Prostate gland (tissue), 2 donors: ENCODE results near the gene SLC35G1. TPM values are rescaled to one million over a fixed set of nuclear protein-coding genes. Genes with fewer than 3 reads are reported as not detected.

ENCODE experiments used
- DNase-seq: peaks from one replicate; pipeline ENCODE4 v3.0.0-alpha.2; 2019; ENCODE audit warnings: low spot score
- H3K27ac ChIP-seq, 2 donors: fragments of 200-600 bp; sonication (generic); 2 replicates each; pipeline ENCODE4 v1.5.1; 2017 to 2019
- H3K27me3 ChIP-seq: fragments of 200-600 bp; sonication (generic); replicated peaks from 2 replicates; pipeline ENCODE4 v1.5.1; 2019; ENCODE audit not compliant: insufficient read depth
- H3K36me3 ChIP-seq, 2 donors: fragments of 200-600 bp; sonication (generic); 1 replicate in 1 of 2; 2 replicates in 1 of 2; pipeline versions ENCODE4 v1.5.1 to v1.8.1; 2017 to 2019
- H3K4me1 ChIP-seq: fragments of 200-600 bp; sonication (generic); replicated peaks from 2 replicates; pipeline ENCODE4 v1.5.1; 2019
- H3K4me3 ChIP-seq, 2 donors: fragments of 200-600 bp; sonication (generic); 2 replicates each; pipeline ENCODE4 v1.5.1; 2017 to 2019
- H3K9me3 ChIP-seq: fragments of 200-600 bp; sonication (generic); 2 replicates; pipeline ENCODE4 v1.5.1; 2017
- POLR2A ChIP-seq: fragments of 450-650 bp; IDR thresholded peaks from one replicate; pipeline ENCODE4 v1.6.1; 2016; ENCODE audit warnings: antibody characterized with exemption, mild to moderate bottlenecking
- POLR2AphosphoS5 ChIP-seq: sonication (generic); formaldehyde crosslinking; IDR thresholded peaks from one replicate; pipeline ENCODE4 v1.6.1; 2017; ENCODE audit warnings: antibody characterized with exemption
- WGBS: methylation state at CpG from one replicate; pipeline ENCODE4 v1.1.5; 2018; 5-methylcytosine and 5-hydroxymethylcytosine counted together
- intact Hi-C: fragments of 100-400 bp; cut with DNase I; formaldehyde crosslinking; loops from one replicate; pipeline ENCODE4 v1.14.2; 2022
- total RNA-seq, 2 donors: library from RNA; depleted of rRNA; stranded (reverse); fragments of >200 nt; gene quantifications; one replicate each; pipeline ENCODE4 v1.1.0, GENCODE V29; 2016
- TF ChIP-seq, protein P1 (sequence below), 4 experiments: fragments of 200-600 bp in 2 of 4; fragments of 450-650 bp in 2 of 4; sonication (generic) in 2 of 4; IDR thresholded peaks; 1 replicate in 3 of 4; 2 replicates in 1 of 4; pipeline ENCODE4 v1.5.1; 2016 to 2019; ENCODE audit warnings: antibody characterized with exemption in 4 of 4, mild to moderate bottlenecking in 2 of 4, moderate library complexity in 2 of 4

SLC35G1 gene, protein sequence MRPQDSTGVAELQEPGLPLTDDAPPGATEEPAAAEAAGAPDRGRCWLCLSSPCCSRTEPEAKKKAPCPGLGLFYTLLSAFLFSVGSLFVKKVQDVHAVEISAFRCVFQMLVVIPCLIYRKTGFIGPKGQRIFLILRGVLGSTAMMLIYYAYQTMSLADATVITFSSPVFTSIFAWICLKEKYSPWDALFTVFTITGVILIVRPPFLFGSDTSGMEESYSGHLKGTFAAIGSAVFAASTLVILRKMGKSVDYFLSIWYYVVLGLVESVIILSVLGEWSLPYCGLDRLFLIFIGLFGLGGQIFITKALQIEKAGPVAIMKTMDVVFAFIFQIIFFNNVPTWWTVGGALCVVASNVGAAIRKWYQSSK
- total RNA-seq, result 1 to 10 TPM; 2.3 to 5.9 TPM

DNA sequence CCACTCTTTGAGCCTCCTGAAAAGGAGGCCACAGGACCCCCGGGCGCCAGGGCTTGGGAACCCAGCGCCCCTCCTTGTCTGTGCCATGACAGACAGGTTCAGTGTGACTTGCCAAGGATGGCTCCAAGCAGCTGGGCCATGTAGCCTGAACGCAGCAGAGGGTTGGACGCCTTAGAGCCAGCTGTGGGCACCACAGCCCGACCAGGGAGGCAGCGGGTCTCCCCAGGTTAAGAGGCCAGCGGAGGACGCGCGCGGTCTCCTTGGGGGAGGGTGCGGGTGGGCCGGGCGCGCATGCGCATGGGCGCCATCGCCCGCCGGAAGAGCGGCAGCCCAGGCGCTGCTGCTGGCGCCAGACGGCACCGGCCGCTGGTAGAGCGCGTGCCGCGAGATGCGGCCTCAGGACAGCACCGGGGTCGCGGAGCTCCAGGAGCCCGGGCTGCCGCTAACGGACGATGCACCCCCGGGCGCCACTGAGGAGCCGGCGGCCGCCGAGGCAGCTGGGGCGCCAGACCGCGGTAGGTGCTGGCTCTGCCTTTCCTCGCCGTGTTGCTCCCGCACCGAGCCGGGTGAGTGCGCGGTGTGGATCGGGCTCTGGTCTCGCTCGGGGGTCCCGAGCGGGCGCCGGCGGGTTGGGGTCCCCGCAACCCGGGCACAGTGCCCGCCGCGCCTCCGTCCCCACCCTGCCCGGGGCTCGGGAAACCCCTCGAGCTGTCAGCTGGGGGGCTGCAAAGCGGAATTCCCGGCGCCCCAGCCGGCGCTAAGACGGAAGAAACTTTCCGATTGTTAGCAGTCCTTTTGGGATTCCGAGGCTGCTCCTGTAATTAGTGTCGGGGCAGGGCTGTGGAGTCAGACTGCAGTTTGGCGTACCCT lies at the start of gene SLC35G1:
Gene SLC35G1 (plus strand): TSS at position 333 of the 870 bp plus-strand sequence. CDS start 56 bp downstream, at position 389.
- peak; percentile 4 for TF ChIP-seq POLR2AphosphoS5
- TF ChIP-seq POLR2A, result peak; percentile 59
- TF ChIP-seq, protein P1, sequence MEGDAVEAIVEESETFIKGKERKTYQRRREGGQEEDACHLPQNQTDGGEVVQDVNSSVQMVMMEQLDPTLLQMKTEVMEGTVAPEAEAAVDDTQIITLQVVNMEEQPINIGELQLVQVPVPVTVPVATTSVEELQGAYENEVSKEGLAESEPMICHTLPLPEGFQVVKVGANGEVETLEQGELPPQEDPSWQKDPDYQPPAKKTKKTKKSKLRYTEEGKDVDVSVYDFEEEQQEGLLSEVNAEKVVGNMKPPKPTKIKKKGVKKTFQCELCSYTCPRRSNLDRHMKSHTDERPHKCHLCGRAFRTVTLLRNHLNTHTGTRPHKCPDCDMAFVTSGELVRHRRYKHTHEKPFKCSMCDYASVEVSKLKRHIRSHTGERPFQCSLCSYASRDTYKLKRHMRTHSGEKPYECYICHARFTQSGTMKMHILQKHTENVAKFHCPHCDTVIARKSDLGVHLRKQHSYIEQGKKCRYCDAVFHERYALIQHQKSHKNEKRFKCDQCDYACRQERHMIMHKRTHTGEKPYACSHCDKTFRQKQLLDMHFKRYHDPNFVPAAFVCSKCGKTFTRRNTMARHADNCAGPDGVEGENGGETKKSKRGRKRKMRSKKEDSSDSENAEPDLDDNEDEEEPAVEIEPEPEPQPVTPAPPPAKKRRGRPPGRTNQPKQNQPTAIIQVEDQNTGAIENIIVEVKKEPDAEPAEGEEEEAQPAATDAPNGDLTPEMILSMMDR (IDR thresholded peaks at IDR 0.05), result peak in 1 of 4 experiments; percentile 15
- intact Hi-C loops, result no loop called here
- no peaks in the 10 kb centered on the region for H3K36me3 ChIP-seq
- H3K4me3 ChIP-seq, result peak within 1 kb of the TSS; percentile 54 to 55
- no peaks in the 10 kb centered on the region for H3K9me3 ChIP-seq
- H3K27me3 ChIP-seq, result no peaks in the 10 kb centered on the region
- H3K4me1 ChIP-seq, result no peaks in the 10 kb centered on the region
- WGBS, result under 1% methylated on average over 62 of the region's 82 CpGs
- H3K27ac ChIP-seq, result no peak within 1 kb of the TSS
- peak; percentile 24 for DNase-seq

DNA sequence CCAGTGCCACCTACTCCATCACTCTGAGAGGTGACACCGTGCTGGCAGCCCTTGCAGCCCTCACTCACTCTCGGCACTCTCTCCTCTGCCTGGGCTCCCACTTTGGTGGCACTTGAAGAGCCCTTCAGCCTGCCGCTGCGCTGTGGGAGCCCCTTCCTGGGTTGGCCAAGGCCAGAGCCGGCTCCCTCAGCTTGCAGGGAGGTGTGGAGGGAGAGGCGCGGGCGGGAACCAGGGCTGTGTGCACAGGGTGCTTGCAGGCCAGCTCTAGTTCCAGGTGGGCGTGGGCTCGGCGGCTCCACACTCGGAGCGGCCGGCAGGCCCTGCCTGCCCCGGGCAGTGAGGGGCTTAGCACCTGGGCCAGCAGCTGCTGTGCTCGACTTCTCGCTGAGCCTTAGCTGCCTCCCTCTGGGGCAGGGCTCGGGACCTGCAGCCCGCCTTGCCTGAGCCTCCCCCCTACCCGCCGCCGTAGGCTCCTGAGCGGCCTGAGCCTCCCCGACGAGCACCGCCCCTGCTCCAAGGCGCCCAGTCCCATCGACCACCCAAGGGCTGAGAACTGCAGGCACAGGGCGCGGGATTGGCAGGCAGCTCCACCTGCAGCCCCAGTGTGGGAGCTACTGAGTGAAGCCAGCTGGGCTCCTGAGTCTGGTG lies 48.7 kb upstream of the SLC35G1 start:
- no peaks in the 10 kb centered on the region for H3K27me3 ChIP-seq
- no peaks in the 10 kb centered on the region for H3K4me1 ChIP-seq
- no peak overlapping the region for H3K27ac ChIP-seq
- no peaks in the 10 kb centered on the region for H3K9me3 ChIP-seq
- H3K36me3 ChIP-seq, result no peaks in the 10 kb centered on the region
- intact Hi-C loops, result no loop called here
- 93% methylated on average over 28 of the region's 30 CpGs for WGBS
- TF ChIP-seq POLR2A (no peak), POLR2AphosphoS5 (no peak)
- TF ChIP-seq, protein P1 (IDR thresholded peaks at IDR 0.05), result no peak
- H3K4me3 ChIP-seq, result no peak overlapping the region
- no peak for DNase-seq

DNA sequence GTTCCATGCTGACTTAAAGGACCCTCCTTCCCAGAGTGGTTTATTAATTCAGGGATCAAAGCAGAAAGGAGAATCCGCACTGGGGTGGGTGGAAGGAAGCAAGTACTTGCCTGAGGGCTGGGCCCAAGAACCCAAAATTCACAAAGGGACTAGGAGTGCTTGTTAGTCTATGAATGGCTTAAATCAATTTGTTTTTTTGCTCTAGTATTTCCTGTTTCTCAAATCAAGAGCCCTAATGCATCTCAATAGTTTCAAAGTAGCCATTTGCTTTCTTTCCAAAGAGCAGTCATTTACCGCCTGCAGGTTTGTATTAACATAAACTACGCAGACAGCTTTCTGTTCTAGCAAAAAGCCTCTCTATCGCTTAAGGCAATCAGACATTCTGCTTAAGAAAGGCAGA lies 44.2 kb upstream of the SLC35G1 start:
- H3K9me3 ChIP-seq, result no peaks in the 10 kb centered on the region
- TF ChIP-seq POLR2AphosphoS5 (no peak), POLR2A (no peak)
- TF ChIP-seq, protein P1 (IDR thresholded peaks at IDR 0.05), result no peak
- no peaks in the 10 kb centered on the region for H3K36me3 ChIP-seq
- WGBS, result 54% methylated on average over 4 of the region's 4 CpGs
- DNase-seq, result no peak
- no peaks in the 10 kb centered on the region for H3K27me3 ChIP-seq
- H3K27ac ChIP-seq, result no peak overlapping the region
- H3K4me1 ChIP-seq, result no peaks in the 10 kb centered on the region
- intact Hi-C loops, result no loop called here
- no peak overlapping the region for H3K4me3 ChIP-seq

- Histone ChIP-seq H3K27ac (no peak overlapping the region), H3K4me3 (no peak overlapping the region), H3K4me1 (no peaks in the 10 kb centered on the region), H3K36me3 (no peaks in the 10 kb centered on the region), H3K9me3 (no peaks in the 10 kb centered on the region), H3K27me3 (no peaks in the 10 kb centered on the region)
- intact Hi-C loops, result no loop called here
- no peak for TF ChIP-seq POLR2AphosphoS5
- TF ChIP-seq, protein P1 (IDR thresholded peaks at IDR 0.05), result no peak
- no peak for TF ChIP-seq POLR2A
- 62% methylated on average over 9 of the region's 10 CpGs for WGBS
- DNase-seq, result no peak
These were observed 43.5 kb upstream of the SLC35G1 start for GRCh38 chr10:93850031-93851015.
